Measurements from ENCODE around the gene NEAT1. TPM values are rescaled to one million over a fixed set of nuclear protein-coding genes. Genes with fewer than 3 reads are reported as not detected.
A peak's percentile ranks its signal among the peaks of the same experiment; 100 is the strongest.

The NEAT1 gene
- total RNA-seq, 2 experiments from 2014 or later, result 593 to 683 TPM

GRCh38 chr11:65380460-65381119 lies 42.0 kb upstream of the NEAT1 start:
- POLR2A ChIA-PET, result interaction anchor here (0.7 to 5.3 kb wide), 5 partner anchors 40 to 127 kb away, joined by 3 to 39 read pairs (median 9); partner anchors contain the start of gene MALAT1
- intact Hi-C loops (cut with micrococcal nuclease), result loop anchor here (5.0 kb wide), 1 partner anchor 192 kb away; the partner anchor contains the start of genes FAM89B and ZNRD2
- H3K27ac Mint-ChIP-seq, result peak overlapping the region; percentile 97

GRCh38 chr11:65381716-65382032 lies 40.9 kb upstream of the NEAT1 start:
- no peaks in the 10 kb centered on the region for H3K9me3 Mint-ChIP-seq
- H3K27ac Mint-ChIP-seq, result peak overlapping the region; percentile 97
- DNase-seq, result no peak
- H3K4me1 Mint-ChIP-seq (ENCODE audit: low read depth), result peaks cover 39% of the 10 kb centered on the region
- ChIA-PET CTCF (interaction anchor here (0.6 to 2.6 kb wide), 9 partner anchors 14 to 191 kb away, joined by 3 to 29 read pairs (median 4); partner anchors contain the start of gene FAM89B), POLR2A (interaction anchor here (0.7 to 5.3 kb wide), 9 partner anchors 39 to 125 kb away, joined by 3 to 39 read pairs (median 9); partner anchors contain the start of genes MALAT1 and NEAT1)
- intact Hi-C loops (cut with micrococcal nuclease), result loop anchor here (1.0 to 5.0 kb wide), 9 partner anchors 37 to 478 kb away; partner anchors contain the start of genes FAM89B, RELA and ZNRD2
- no peaks in the 10 kb centered on the region for H3K36me3 Mint-ChIP-seq
- no peaks in the 10 kb centered on the region for H3K27me3 Mint-ChIP-seq
- H3K4me3 Mint-ChIP-seq, result peak overlapping the region; percentile 85

More at GRCh38 chr11:65380460-65381119, 42.0 kb upstream of the NEAT1 start:
- no peak for DNase-seq
- Mint-ChIP-seq H3K4me3 (peak overlapping the region; percentile 85), H3K9me3 (no peaks in the 10 kb centered on the region), H3K36me3 (no peaks in the 10 kb centered on the region), H3K27me3 (no peaks in the 10 kb centered on the region), H3K4me1 (ENCODE audit: low read depth) (peaks cover 33% of the 10 kb centered on the region)
- CTCF ChIA-PET, result interaction anchor here (1.1 to 2.6 kb wide), 7 partner anchors 35 to 192 kb away, joined by 3 to 29 read pairs (median 5); partner anchors contain the start of gene FAM89B

- intact Hi-C loops (cut with micrococcal nuclease), result loop anchor here (1.0 to 5.0 kb wide), 9 partner anchors 36 to 477 kb away; partner anchors contain the start of genes FAM89B, RELA and ZNRD2
- Mint-ChIP-seq H3K9me3 (no peaks in the 10 kb centered on the region), H3K27me3 (no peaks in the 10 kb centered on the region), H3K36me3 (no peaks in the 10 kb centered on the region), H3K27ac (peak within 1 kb of the TSS; percentile 97), H3K4me1 (ENCODE audit: low read depth) (peaks cover 41% of the 10 kb centered on the region), H3K4me3 (peak within 1 kb of the TSS; percentile 85)
- CTCF ChIA-PET, result interaction anchor here (0.6 to 2.6 kb wide), 6 partner anchors 14 to 127 kb away, joined by 3 to 29 read pairs (median 4); no protein-coding TSS in a partner anchor
- POLR2A ChIA-PET, result interaction anchor here (1.2 to 5.3 kb wide), 11 partner anchors 35 to 125 kb away, joined by 3 to 39 read pairs (median 9); partner anchors contain the start of genes MALAT1 and NEAT1
- peak; percentile 97 for DNase-seq
Measured at GRCh38 chr11:65382033-65382803, 40.4 kb upstream of the NEAT1 start, which contains the start of gene SLC25A45. Gene SLC25A45 (minus strand): TSS chr11:65382646. CDS start chr11:65381951, 695 bp downstream.

- Mint-ChIP-seq H3K9me3 (no peaks in the 10 kb centered on the region), H3K4me1 (ENCODE audit: low read depth) (peaks cover 44% of the 10 kb centered on the region), H3K4me3 (peak overlapping the region; percentile 85), H3K27me3 (no peaks in the 10 kb centered on the region), H3K27ac (peak overlapping the region; percentile 97), H3K36me3 (peaks cover 1% of the 10 kb centered on the region)
- POLR2A ChIA-PET, result interaction anchor here (1.0 to 5.3 kb wide), 12 partner anchors 34 to 124 kb away, joined by 3 to 39 read pairs (median 5); partner anchors contain the start of genes MALAT1 and NEAT1
- DNase-seq, result no peak
- CTCF ChIA-PET, result interaction anchor here (0.7 to 2.6 kb wide), 4 partner anchors 34 to 123 kb away, joined by 3 to 29 read pairs (median 4); no protein-coding TSS in a partner anchor
- intact Hi-C loops (cut with micrococcal nuclease), result loop anchor here (1.0 to 5.0 kb wide), 9 partner anchors 35 to 476 kb away; partner anchors contain the start of genes FAM89B, RELA and ZNRD2
Measured at GRCh38 chr11:65382804-65383368, 39.7 kb upstream of the NEAT1 start.

- Mint-ChIP-seq H3K27me3 (no peaks in the 10 kb centered on the region), H3K36me3 (peaks cover 7% of the 10 kb centered on the region), H3K9me3 (no peaks in the 10 kb centered on the region), H3K4me3 (peak overlapping the region; percentile 46), H3K27ac (peak overlapping the region; percentile 97), H3K4me1 (ENCODE audit: low read depth) (peaks cover 53% of the 10 kb centered on the region)
- CTCF ChIA-PET, result interaction anchor here (0.6 to 2.3 kb wide), 5 partner anchors 32 to 92 kb away, joined by 3 to 8 read pairs (median 4); no protein-coding TSS in a partner anchor
- intact Hi-C loops (cut with micrococcal nuclease), result loop anchor here (2.0 to 5.0 kb wide), 3 partner anchors 113 to 279 kb away; partner anchors contain the start of genes FAM89B, RELA and ZNRD2
- POLR2A ChIA-PET, result interaction anchor here (1.0 to 5.3 kb wide), 11 partner anchors 33 to 123 kb away, joined by 3 to 39 read pairs (median 5); partner anchors contain the start of genes MALAT1 and NEAT1
- no peak for DNase-seq
Measured at GRCh38 chr11:65383778-65384177, 38.8 kb upstream of the NEAT1 start.

GRCh38 chr11:65384301-65384889 lies 38.2 kb upstream of the NEAT1 start:
- Mint-ChIP-seq H3K27ac (peak overlapping the region; percentile 97), H3K4me3 (peak overlapping the region; percentile 46), H3K27me3 (no peaks in the 10 kb centered on the region), H3K36me3 (peaks cover 11% of the 10 kb centered on the region), H3K4me1 (ENCODE audit: low read depth) (peaks cover 59% of the 10 kb centered on the region), H3K9me3 (no peaks in the 10 kb centered on the region)
- ChIA-PET POLR2A (interaction anchor here (0.7 to 5.3 kb wide), 12 partner anchors 32 to 185 kb away, joined by 3 to 39 read pairs (median 6); partner anchors contain the start of genes MALAT1 and NEAT1), CTCF (interaction anchor here (0.8 to 2.3 kb wide), 4 partner anchors 32 to 88 kb away, joined by 3 to 8 read pairs (median 4); no protein-coding TSS in a partner anchor)
- peak; percentile 49 for DNase-seq
- intact Hi-C loops (cut with micrococcal nuclease), result loop anchor here (5.0 kb wide), 1 partner anchor 188 kb away; the partner anchor contains the start of genes FAM89B and ZNRD2

GRCh38 chr11:65386307-65387140 lies 36.1 kb upstream of the NEAT1 start, which contains the start of gene FRMD8:
Gene FRMD8 (plus strand): TSS chr11:65386637. CDS start chr11:65387037, 400 bp downstream.
- Mint-ChIP-seq H3K36me3 (peaks cover 12% of the 10 kb centered on the region), H3K27ac (peak within 1 kb of the TSS; percentile 97), H3K27me3 (no peaks in the 10 kb centered on the region), H3K4me3 (peak within 1 kb of the TSS; percentile 91), H3K4me1 (ENCODE audit: low read depth) (peaks cover 73% of the 10 kb centered on the region), H3K9me3 (no peaks in the 10 kb centered on the region)
- ChIA-PET CTCF (interaction anchor here (0.8 to 3.2 kb wide), 9 partner anchors 30 to 170 kb away, joined by 3 to 37 read pairs (median 3); no protein-coding TSS in a partner anchor), POLR2A (interaction anchor here (0.8 to 4.4 kb wide), 9 partner anchors 30 to 123 kb away, joined by 3 to 26 read pairs (median 6); partner anchors contain the start of genes MALAT1 and NEAT1)
- DNase-seq, result peak; percentile 90
- intact Hi-C loops (cut with micrococcal nuclease), result no loop called here

- POLR2A ChIA-PET, result interaction anchor here (1.2 to 4.4 kb wide), 4 partner anchors 27 to 118 kb away, joined by 3 to 26 read pairs (median 4); no protein-coding TSS in a partner anchor
- intact Hi-C loops (cut with micrococcal nuclease), result no loop called here
- no peaks in the 10 kb centered on the region for H3K9me3 Mint-ChIP-seq
- no peak overlapping the region for H3K4me3 Mint-ChIP-seq
- H3K4me1 Mint-ChIP-seq (ENCODE audit: low read depth), result peaks cover 64% of the 10 kb centered on the region
- CTCF ChIA-PET, result interaction anchor here (1.2 to 3.2 kb wide), 3 partner anchors 27 to 152 kb away, joined by 5 to 37 read pairs (median 9); no protein-coding TSS in a partner anchor
- no peak for DNase-seq
- H3K27me3 Mint-ChIP-seq, result no peaks in the 10 kb centered on the region
- peak overlapping the region; percentile 14 for H3K27ac Mint-ChIP-seq
- peaks cover 20% of the 10 kb centered on the region for H3K36me3 Mint-ChIP-seq
Measured at GRCh38 chr11:65388731-65389130, 33.9 kb upstream of the NEAT1 start.

- H3K4me1 Mint-ChIP-seq (ENCODE audit: low read depth), result peaks cover 57% of the 10 kb centered on the region
Measured at GRCh38 chr11:65389294-65389980, 33.2 kb upstream of the NEAT1 start.

More at GRCh38 chr11:65389294-65389980, 33.2 kb upstream of the NEAT1 start:
- no peaks in the 10 kb centered on the region for H3K9me3 Mint-ChIP-seq
- DNase-seq, result no peak
- CTCF ChIA-PET, result interaction anchor here (1.0 to 3.2 kb wide), 2 partner anchors 23 to 27 kb away, joined by 3 to 37 read pairs; no protein-coding TSS in a partner anchor
- peaks cover 20% of the 10 kb centered on the region for H3K36me3 Mint-ChIP-seq
- no peak overlapping the region for H3K4me3 Mint-ChIP-seq
- no peaks in the 10 kb centered on the region for H3K27me3 Mint-ChIP-seq
- intact Hi-C loops (cut with micrococcal nuclease), result no loop called here
- H3K27ac Mint-ChIP-seq, result no peak overlapping the region
- POLR2A ChIA-PET, result interaction anchor here (1.2 kb wide), 1 partner anchor 30 kb away, joined by 3 read pairs; no protein-coding TSS in a partner anchor
